ENCODE results near the gene EFNA1. TPM values are rescaled to one million over a fixed set of nuclear protein-coding genes. Genes with fewer than 3 reads are reported as not detected.

Gene EFNA1
- total RNA-seq, 4 donors from 2014 or later = 27.4 to 41.4 (median 34.0) TPM

GRCh38 chr1:155176544-155177071, 48.9 kb downstream of the EFNA1 start:
- H3K4me3 ChIP-seq = no peak overlapping the region
- 57 to 62% methylated on average over 8 of the region's 8 CpGs for WGBS, 2 donors
- H3K27me3 ChIP-seq = peaks cover 0 to 13% of the 10 kb centered on the region in 2 donors
- H3K36me3 ChIP-seq = peaks cover 0 to 8% (median 0%) of the 10 kb centered on the region in 3 donors
- H3K9me3 ChIP-seq = no peaks in the 10 kb centered on the region
- H3K27ac ChIP-seq = peak overlapping the region in 1 of 4 donors; percentile 68
- TF ChIP-seq, protein P1, sequence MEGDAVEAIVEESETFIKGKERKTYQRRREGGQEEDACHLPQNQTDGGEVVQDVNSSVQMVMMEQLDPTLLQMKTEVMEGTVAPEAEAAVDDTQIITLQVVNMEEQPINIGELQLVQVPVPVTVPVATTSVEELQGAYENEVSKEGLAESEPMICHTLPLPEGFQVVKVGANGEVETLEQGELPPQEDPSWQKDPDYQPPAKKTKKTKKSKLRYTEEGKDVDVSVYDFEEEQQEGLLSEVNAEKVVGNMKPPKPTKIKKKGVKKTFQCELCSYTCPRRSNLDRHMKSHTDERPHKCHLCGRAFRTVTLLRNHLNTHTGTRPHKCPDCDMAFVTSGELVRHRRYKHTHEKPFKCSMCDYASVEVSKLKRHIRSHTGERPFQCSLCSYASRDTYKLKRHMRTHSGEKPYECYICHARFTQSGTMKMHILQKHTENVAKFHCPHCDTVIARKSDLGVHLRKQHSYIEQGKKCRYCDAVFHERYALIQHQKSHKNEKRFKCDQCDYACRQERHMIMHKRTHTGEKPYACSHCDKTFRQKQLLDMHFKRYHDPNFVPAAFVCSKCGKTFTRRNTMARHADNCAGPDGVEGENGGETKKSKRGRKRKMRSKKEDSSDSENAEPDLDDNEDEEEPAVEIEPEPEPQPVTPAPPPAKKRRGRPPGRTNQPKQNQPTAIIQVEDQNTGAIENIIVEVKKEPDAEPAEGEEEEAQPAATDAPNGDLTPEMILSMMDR (IDR thresholded peaks at IDR 0.05) = peak; percentile 90 to 95 (median 93)
- TF ChIP-seq POLR2A (IDR thresholded peaks at IDR 0.05) (no peak), EP300 (IDR thresholded peaks at IDR 0.05) (peak in 1 of 2 donors; percentile 62)
- peak; percentile 78 to 93 for DNase-seq (ENCODE audit: low spot score in 2 of 2)
- peaks cover 0 to 74% (median 30%) of the 10 kb centered on the region in 4 donors for H3K4me1 ChIP-seq

- TF ChIP-seq POLR2A (IDR thresholded peaks at IDR 0.05) (no peak), EP300 (IDR thresholded peaks at IDR 0.05) (no peak)
- TF ChIP-seq, protein P1 (IDR thresholded peaks at IDR 0.05) = no peak
- no peak overlapping the region for H3K4me3 ChIP-seq
- H3K27me3 ChIP-seq = peaks cover 0 to 13% of the 10 kb centered on the region in 2 donors
- peak overlapping the region in 1 of 4 donors; percentile 77 for H3K27ac ChIP-seq
- H3K9me3 ChIP-seq = no peaks in the 10 kb centered on the region
- peak in 1 of 2 donors; percentile 4 for DNase-seq (ENCODE audit: low spot score in 2 of 2)
- WGBS, 2 donors = 78 to 79% methylated on average over 9 to 11 of the region's 11 CpGs
- peaks cover 0 to 8% (median 0%) of the 10 kb centered on the region in 3 donors for H3K36me3 ChIP-seq
- H3K4me1 ChIP-seq = peaks cover 0 to 67% (median 26%) of the 10 kb centered on the region in 4 donors
Observed at GRCh38 chr1:155177192-155177917, 49.7 kb downstream of the EFNA1 start.

GRCh38 chr1:155177918-155178281, 50.2 kb downstream of the EFNA1 start:
- Histone ChIP-seq H3K4me1 (peaks cover 0 to 63% (median 23%) of the 10 kb centered on the region in 4 donors), H3K27ac (peak overlapping the region in 2 of 4 donors; percentile 59 to 77), H3K27me3 (peaks cover 0 to 13% of the 10 kb centered on the region in 2 donors), H3K36me3 (peaks cover 0 to 8% (median 0%) of the 10 kb centered on the region in 3 donors), H3K9me3 (no peaks in the 10 kb centered on the region), H3K4me3 (peak overlapping the region in 2 of 4 donors; percentile 20 to 41)
- 95 to 96% methylated on average over 9 of the region's 9 CpGs for WGBS, 2 donors
- no peak for TF ChIP-seq POLR2A (IDR thresholded peaks at IDR 0.05)
- peak in 1 of 2 donors; percentile 4 for DNase-seq (ENCODE audit: low spot score in 2 of 2)

GRCh38 chr1:155178441-155179111, 50.9 kb downstream of the EFNA1 start:
- peaks cover 0 to 8% (median 0%) of the 10 kb centered on the region in 3 donors for H3K36me3 ChIP-seq
- WGBS, 2 donors = 60 to 62% methylated on average over 21 to 30 of the region's 30 CpGs
- H3K4me3 ChIP-seq = peak overlapping the region in 2 of 4 donors; percentile 20 to 41
- peaks cover 0 to 13% of the 10 kb centered on the region in 2 donors for H3K27me3 ChIP-seq
- peaks cover 0 to 59% (median 20%) of the 10 kb centered on the region in 4 donors for H3K4me1 ChIP-seq
- H3K9me3 ChIP-seq = no peaks in the 10 kb centered on the region
- TF ChIP-seq, protein P1 (IDR thresholded peaks at IDR 0.05) = no peak
- TF ChIP-seq POLR2A (IDR thresholded peaks at IDR 0.05) (no peak), EP300 (IDR thresholded peaks at IDR 0.05) (peak in 1 of 2 donors; percentile 69)
- peak overlapping the region in 3 of 4 donors; percentile 59 to 77 (median 69) for H3K27ac ChIP-seq
- DNase-seq (ENCODE audit: low spot score in 2 of 2) = peak in 1 of 2 donors; percentile 19

- H3K4me1 ChIP-seq = peaks cover 0 to 51% (median 13%) of the 10 kb centered on the region in 4 donors
- H3K9me3 ChIP-seq = no peaks in the 10 kb centered on the region
- TF ChIP-seq EP300 (IDR thresholded peaks at IDR 0.05) (no peak), POLR2A (IDR thresholded peaks at IDR 0.05) (no peak)
- TF ChIP-seq, protein P1 (IDR thresholded peaks at IDR 0.05) = no peak
- H3K36me3 ChIP-seq = peaks cover 0 to 8% (median 0%) of the 10 kb centered on the region in 3 donors
- H3K4me3 ChIP-seq = no peak overlapping the region
- H3K27me3 ChIP-seq = peaks cover 0 to 6% of the 10 kb centered on the region in 2 donors
- peak overlapping the region in 3 of 4 donors; percentile 59 to 77 (median 69) for H3K27ac ChIP-seq
- 93 to 95% methylated on average over 29 to 31 of the region's 31 CpGs for WGBS, 2 donors
- no peak for DNase-seq (ENCODE audit: low spot score in 2 of 2)
Observed at GRCh38 chr1:155179112-155180031, 51.7 kb downstream of the EFNA1 start.
